ENCODE data around the gene GSTT2.

Gene GSTT2

GRCh38 chr22:24023204-24023789 is 43.4 kb downstream of the GSTT2 start:
- Histone ChIP-seq H2AFZ (ENCODE audit: low read depth, low read length) (no peak overlapping the region), H4K20me1 (ENCODE audit: insufficient read depth, low read length) (peaks cover 16% of the 10 kb centered on the region; the same call in 1 of the 2 replicates), H3K79me2 (ENCODE audit: insufficient read depth, low read length) (peaks cover 95% of the 10 kb centered on the region), H3K9ac (ENCODE audit: low read depth, low read length) (no peak overlapping the region), H3K9me3 (ENCODE audit: insufficient read depth, low read length, severe bottlenecking) (no peaks in the 10 kb centered on the region), H3K27me3 (ENCODE audit: insufficient read depth, low read length, poor library complexity) (no peaks in the 10 kb centered on the region), H3K4me3 (ENCODE audit: low read depth in 1 of 2, low read length in 2 of 2) (no peak overlapping the region), H3K36me3 (ENCODE audit: insufficient read depth, low read length) (peaks cover 10% of the 10 kb centered on the region; the same call in 1 of the 2 replicates), H3K4me2 (ENCODE audit: insufficient read depth, low read length) (no peak overlapping the region), H3K27ac (ENCODE audit: low read length) (no peak overlapping the region), H3K4me1 (ENCODE audit: insufficient read depth, low read length) (no peaks in the 10 kb centered on the region)
- no peak for ATAC-seq (ENCODE audit: insufficient read depth, low read depth)
- TF ChIP-seq EZH2 (IDR thresholded peaks at IDR 0.05; ENCODE audit: borderline replicate concordance, low read depth, low read length, severe bottlenecking), result no peak
- TF ChIP-seq, protein P1, sequence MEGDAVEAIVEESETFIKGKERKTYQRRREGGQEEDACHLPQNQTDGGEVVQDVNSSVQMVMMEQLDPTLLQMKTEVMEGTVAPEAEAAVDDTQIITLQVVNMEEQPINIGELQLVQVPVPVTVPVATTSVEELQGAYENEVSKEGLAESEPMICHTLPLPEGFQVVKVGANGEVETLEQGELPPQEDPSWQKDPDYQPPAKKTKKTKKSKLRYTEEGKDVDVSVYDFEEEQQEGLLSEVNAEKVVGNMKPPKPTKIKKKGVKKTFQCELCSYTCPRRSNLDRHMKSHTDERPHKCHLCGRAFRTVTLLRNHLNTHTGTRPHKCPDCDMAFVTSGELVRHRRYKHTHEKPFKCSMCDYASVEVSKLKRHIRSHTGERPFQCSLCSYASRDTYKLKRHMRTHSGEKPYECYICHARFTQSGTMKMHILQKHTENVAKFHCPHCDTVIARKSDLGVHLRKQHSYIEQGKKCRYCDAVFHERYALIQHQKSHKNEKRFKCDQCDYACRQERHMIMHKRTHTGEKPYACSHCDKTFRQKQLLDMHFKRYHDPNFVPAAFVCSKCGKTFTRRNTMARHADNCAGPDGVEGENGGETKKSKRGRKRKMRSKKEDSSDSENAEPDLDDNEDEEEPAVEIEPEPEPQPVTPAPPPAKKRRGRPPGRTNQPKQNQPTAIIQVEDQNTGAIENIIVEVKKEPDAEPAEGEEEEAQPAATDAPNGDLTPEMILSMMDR (IDR thresholded peaks at IDR 0.05; ENCODE audit: borderline replicate concordance, extremely low read depth, low read length, poor library complexity, severe bottlenecking), result no peak
- no peak for DNase-seq

DNA sequence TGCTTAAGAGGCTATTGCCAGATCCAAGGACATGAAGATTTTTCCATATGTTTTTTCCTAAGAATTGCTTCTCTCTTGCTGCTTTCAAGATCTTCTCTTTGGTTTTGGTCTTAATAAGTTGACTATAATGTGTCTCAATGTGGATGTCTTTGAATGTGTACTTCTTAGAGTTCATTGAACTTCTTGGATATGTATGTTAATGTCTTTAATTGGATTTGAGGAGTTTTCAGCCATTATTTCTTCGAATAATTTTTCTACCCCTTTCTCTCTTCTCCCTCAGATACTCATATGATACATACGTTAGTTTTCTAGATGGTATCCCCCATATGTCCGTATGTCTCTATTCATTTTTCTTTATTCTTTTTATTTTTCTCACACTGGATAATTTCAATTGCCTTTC is 44.4 kb downstream of the GSTT2 start:
- TF ChIP-seq, protein P1 (IDR thresholded peaks at IDR 0.05; ENCODE audit: borderline replicate concordance, extremely low read depth, low read length, poor library complexity, severe bottlenecking), result no peak
- TF ChIP-seq EZH2 (IDR thresholded peaks at IDR 0.05; ENCODE audit: borderline replicate concordance, low read depth, low read length, severe bottlenecking), result no peak
- Histone ChIP-seq H3K27ac (ENCODE audit: low read length) (no peak overlapping the region), H3K9me3 (ENCODE audit: insufficient read depth, low read length, severe bottlenecking) (no peaks in the 10 kb centered on the region), H3K4me2 (ENCODE audit: insufficient read depth, low read length) (no peak overlapping the region), H3K27me3 (ENCODE audit: insufficient read depth, low read length, poor library complexity) (no peaks in the 10 kb centered on the region), H3K4me3 (ENCODE audit: low read depth in 1 of 2, low read length in 2 of 2) (no peak overlapping the region), H4K20me1 (ENCODE audit: insufficient read depth, low read length) (peaks cover 19% of the 10 kb centered on the region; the same call in 1 of the 2 replicates), H2AFZ (ENCODE audit: low read depth, low read length) (no peak overlapping the region), H3K36me3 (ENCODE audit: insufficient read depth, low read length) (peaks cover 10% of the 10 kb centered on the region; the same call in 1 of the 2 replicates), H3K79me2 (ENCODE audit: insufficient read depth, low read length) (peaks cover 98% of the 10 kb centered on the region), H3K4me1 (ENCODE audit: insufficient read depth, low read length) (no peaks in the 10 kb centered on the region), H3K9ac (ENCODE audit: low read depth, low read length) (no peak overlapping the region)
- ATAC-seq (ENCODE audit: insufficient read depth, low read depth) (no peak), DNase-seq (no peak)

- no peak overlapping the region for H3K4me3 ChIP-seq (ENCODE audit: low read depth in 1 of 2, low read length in 2 of 2)
- H2AFZ ChIP-seq (ENCODE audit: low read depth, low read length), result no peak overlapping the region
- H3K9ac ChIP-seq (ENCODE audit: low read depth, low read length), result no peak overlapping the region
- DNase-seq (no peak), ATAC-seq (ENCODE audit: insufficient read depth, low read depth) (no peak)
- H3K27me3 ChIP-seq (ENCODE audit: insufficient read depth, low read length, poor library complexity), result no peaks in the 10 kb centered on the region
- H3K4me2 ChIP-seq (ENCODE audit: insufficient read depth, low read length), result no peak overlapping the region
- H3K36me3 ChIP-seq (ENCODE audit: insufficient read depth, low read length), result peaks cover 10% of the 10 kb centered on the region; the same call in 1 of the 2 replicates
- H3K79me2 ChIP-seq (ENCODE audit: insufficient read depth, low read length), result peaks cover 98% of the 10 kb centered on the region
- TF ChIP-seq, protein P1 (IDR thresholded peaks at IDR 0.05; ENCODE audit: borderline replicate concordance, extremely low read depth, low read length, poor library complexity, severe bottlenecking), result no peak
- no peak for TF ChIP-seq EZH2 (IDR thresholded peaks at IDR 0.05; ENCODE audit: borderline replicate concordance, low read depth, low read length, severe bottlenecking)
- peaks cover 23% of the 10 kb centered on the region for H4K20me1 ChIP-seq (ENCODE audit: insufficient read depth, low read length)
- H3K4me1 ChIP-seq (ENCODE audit: insufficient read depth, low read length), result no peaks in the 10 kb centered on the region
- H3K27ac ChIP-seq (ENCODE audit: low read length), result no peak overlapping the region
- no peaks in the 10 kb centered on the region for H3K9me3 ChIP-seq (ENCODE audit: insufficient read depth, low read length, severe bottlenecking)
Measured at GRCh38 chr22:24025475-24025874, 45.5 kb downstream of the GSTT2 start.

Measured in DND-41 (cell line).